Measurements from ENCODE around the gene SLC22A9.

SLC22A9 gene

DNA sequence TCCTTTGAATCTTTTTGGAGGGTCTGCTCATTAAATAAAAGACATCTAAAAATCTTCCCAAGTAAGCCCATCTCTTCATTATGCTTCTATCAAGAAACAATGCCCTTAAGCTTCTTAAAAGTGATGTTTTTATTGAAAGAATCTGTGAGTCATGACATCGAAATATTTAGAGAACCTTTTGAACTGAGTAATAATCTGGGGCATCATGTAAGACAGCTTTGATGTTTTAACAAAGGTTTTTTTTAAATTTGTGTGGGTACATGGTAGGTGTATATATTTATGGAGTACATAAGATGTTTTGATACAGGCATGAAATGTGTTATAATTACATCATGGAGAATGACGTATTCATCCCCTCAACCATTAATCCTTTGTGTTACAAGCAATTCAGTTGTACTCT is 74.6 kb downstream of the SLC22A9 start:
- DNase-seq (ENCODE audit: low spot score), result no peak

DNA sequence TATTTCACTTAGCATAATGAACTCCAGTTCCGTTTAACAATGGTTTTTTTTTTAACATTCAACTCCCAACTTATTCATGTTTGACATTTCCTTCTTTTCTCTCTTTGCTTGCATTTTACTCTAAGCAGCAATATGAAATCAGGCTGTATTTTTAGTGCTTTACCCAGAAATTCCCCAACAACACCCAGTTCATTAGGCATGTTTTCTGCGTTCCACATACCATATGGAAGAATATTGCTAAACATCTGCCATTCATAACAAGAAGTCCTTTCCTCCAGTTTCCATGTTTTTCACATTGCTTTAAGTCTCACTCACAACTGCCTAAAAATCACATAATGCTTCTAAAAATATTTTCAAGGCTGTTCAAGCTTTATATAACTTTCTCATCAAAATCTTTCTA is 75.5 kb downstream of the SLC22A9 start:
- DNase-seq (ENCODE audit: low spot score), result no peak

DNA sequence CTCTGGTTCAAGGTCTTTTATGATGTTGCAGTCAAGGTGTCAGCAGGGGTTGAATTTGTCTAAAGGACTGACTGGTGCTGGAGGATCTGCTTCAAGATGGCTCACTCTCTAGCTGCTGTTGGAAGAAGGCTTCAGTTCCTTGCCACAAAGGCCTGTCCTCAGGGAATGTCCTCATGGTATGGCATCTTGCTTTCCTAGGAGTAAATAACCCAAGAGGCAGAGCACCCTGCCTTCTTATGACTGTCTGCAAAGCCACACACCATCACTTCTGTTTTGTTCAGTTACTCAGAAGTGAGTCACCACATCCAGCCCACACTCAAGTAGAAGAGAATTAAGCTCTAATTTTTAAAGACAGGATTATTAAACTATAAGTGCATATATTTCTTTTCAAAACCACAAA is 76.1 kb downstream of the SLC22A9 start:
- peak; percentile 29 for DNase-seq (ENCODE audit: low spot score)

DNA sequence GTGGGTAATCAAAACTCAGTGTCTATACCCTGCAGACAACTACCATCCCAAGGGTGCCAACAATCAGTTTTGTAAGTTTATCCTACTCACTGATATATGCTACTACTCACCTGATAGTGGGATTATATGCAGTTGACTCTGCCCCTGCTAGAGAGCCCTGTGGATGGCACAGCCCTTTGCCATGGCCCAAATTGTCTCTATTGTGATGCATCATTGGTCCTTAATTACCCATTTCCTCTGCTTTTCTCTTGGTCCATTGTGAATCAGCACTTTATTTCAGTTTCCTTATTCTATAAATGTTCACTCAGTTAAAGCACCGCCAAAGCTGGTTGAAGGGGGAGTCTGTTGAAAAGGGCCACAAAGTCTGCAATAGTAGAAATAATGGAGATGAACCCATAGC is 79.1 kb downstream of the SLC22A9 start:
- DNase-seq (ENCODE audit: low spot score), result no peak

DNA sequence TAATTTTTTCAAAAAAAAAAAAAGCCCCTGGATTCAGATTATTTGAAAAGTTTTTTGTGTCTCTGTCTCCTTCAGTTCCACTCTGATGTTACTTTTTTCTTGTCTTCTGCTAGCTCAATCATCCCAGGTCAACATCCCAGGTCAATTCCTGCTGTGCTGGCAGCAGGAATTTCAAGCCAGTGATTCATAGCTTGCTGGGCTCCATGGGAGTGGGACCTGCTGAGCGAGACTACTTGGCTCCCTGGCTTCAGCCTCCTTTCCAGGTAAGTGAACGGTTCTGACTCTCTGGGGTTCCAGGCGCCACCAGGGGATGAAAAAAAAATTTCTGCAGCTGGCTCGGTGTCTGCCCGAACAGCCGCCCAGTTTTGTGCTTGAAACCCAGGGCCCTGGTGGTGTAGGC is 90.0 kb downstream of the SLC22A9 start:
- no peak for DNase-seq (ENCODE audit: low spot score)
